Amniotic epithelial cell (primary cell): Measurements from ENCODE around the gene EXOC4.
"Not testable (repeated sequence)": the region's sequence is repeated elsewhere in the genome, so short reads cannot be mapped to it uniquely, and the experiment has no call there.

Source experiments
- DNase-seq: peaks from one replicate; pipeline ENCODE4 v3.0.0-alpha.2; 2010; ENCODE audit warnings: low read depth

Gene EXOC4

DNA sequence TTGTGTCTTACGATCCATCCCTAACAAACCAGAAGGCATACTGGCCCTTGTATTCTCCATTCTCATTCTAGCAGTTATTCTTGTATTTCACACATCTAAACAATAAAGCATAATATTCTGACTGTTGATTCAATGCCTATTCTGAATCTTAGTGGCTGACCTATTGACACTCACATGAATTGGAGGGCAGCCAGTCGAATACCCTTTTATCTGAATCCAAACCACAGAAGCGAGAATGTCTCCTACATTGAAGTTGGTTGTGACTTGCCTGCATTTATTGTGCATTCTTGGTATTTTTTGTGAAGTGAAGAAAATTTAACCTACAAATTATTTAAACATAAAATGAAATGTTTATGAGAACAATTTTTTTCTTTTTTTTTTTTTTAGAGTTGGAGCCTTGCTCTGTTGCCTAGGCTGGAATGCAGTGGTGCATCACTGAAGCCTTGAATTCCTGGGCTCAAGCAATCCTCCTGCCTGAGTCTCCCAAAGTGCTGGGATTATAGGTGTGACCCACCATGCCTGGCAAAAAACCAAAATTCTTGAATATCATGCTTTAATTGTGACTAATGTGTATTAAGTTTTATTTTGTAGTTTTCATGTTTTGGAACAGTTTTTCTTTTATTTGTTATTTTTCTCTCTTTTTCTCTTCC, 22.7 kb downstream of the EXOC4 start:
- peak; percentile 46 for DNase-seq

DNA sequence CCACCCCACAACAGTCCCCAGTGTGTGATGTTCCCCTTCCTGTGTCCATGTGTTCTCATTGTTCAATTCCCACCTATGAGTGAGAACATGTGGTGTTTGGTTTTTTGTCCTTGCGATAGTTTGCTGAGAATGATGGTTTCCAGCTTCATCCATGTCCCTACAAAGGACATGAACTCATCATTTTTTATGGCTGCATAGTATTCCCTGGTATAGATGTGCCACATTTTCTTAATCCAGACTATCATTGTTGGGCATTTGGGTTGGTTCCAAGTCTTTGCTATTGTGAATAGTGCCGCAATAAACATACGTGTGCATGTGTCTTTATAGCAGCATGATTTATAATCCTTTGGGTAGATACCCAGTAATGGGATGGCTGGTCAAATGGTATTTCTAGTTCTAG, 26.1 kb downstream of the EXOC4 start:
- DNase-seq = not testable (repeated sequence)

DNA sequence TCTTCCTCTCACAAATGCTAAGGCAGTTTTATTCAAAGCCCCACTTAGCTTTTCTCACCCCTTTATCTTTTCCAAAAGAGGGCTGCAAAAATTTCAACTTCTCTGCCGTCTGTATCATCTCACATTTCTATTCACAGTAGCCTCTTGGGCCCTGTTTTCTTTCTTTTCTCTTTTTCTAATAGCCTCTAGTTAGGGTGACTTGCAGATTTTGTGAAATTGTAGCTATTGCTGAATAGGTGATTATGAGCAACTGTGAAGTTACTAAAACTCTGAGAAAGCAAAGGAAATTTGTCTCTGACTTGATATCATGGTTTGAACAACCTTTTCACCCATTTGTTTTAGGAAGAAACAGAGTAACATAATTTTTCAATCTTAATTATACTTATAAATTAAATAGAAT, 29.2 kb downstream of the EXOC4 start:
- no peak for DNase-seq

DNA sequence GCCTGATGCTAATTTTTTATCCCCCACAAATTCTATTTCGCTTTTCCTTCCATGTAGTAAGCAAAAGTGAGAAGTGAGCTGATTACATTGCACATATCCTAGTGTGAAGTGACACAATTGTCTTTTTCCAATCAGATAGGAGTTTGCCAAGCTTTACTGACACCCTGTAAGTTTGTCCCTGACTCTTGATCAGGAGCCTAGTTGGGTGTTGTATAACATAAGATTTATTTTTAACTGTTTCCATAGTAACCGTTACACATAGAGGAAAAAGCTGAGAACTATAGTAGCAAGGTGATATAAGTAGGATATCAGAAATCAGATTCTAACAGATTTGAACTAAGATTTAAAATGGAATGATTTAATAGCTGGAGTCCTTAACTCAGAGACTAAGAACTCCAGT, 31.2 kb downstream of the EXOC4 start:
- DNase-seq = no peak

DNA sequence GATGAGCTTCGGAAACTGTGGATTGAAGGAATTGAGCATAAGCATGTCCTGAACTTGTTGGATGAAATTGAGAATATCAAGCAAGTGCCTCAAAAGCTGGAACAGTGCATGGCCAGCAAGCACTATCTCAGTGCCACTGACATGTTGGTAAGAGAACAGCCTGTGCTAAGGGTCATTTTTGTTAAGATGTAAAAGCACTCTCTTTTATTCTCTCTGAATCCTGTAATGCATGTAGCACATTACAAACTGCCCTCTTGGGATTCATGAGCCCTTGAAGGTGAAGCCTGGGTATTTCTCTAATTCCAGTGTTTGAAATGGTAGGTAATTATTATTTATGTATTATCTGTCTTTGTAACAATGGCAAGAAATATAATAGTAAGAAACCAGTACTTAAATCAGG, 36.1 kb downstream of the EXOC4 start:
- DNase-seq = no peak

DNA sequence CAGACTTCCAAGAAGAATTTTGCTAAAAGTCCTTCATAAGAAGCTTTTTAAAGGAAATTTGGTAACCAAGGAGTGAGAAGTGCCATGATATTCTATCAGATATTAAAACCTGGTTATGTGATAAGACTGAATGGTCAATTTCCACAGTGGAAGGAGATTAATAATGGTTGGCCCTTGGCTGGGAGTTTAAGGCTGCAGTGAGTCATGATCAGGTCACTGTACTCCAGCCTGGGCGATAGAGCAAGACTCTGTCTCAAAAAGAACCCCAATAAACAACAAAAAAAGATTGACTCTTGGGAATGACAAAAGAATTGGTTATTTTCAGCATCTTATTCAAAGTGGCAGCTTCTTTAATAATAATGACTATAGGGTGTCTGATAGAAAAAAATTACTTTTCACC, 37.2 kb downstream of the EXOC4 start:
- peak; percentile 24 for DNase-seq

DNA sequence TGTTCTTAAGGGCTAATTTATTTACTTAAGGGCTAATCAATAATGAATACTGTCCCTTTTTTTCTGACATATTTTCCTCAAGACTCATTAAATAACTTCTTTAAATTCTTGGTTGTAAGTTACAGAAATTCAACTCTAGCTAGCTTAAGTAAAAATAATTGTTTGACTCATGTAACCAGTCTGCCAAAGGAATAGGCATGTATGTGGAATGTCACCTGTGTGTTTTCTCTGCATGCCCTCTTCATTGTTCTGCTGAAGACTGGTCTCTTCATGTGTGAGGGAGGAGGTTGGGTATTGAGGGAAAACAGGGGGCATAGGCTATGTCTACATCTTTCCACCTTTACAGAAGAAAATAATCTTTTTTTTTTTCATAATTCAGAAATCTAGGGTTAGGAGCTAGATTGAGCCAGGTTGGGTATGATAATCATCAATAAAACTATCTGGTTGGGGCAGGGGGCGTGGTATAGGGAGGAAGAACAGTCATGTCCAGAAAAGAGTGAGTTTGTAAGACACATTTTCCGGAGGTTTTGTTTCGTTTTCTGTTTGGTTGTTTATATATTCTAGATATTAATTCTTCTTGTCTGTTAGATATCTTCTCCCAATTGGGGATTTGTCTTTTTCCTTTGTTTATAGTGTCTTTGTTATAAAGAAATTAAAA, 37.9 kb downstream of the EXOC4 start:
- DNase-seq = no peak

DNA sequence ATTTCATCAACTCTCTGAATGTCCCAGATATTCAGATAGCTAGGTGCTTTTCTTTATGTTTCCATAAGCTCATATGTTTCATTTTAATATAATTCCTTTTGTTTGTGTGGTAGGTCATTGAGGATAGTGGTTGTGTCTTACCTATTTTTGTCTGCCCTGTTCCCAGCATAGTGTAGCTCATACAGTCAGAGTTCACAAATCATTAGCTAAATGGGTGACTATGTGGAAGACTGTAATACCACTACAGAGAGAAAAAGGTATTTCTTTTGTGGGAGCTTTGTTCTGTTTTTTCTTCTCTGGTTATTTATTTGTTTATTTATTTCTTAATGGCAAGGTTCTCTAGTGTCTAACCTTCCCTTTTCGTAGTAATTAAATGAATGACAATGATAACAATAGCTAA, 39.8 kb downstream of the EXOC4 start:
- no peak for DNase-seq

DNA sequence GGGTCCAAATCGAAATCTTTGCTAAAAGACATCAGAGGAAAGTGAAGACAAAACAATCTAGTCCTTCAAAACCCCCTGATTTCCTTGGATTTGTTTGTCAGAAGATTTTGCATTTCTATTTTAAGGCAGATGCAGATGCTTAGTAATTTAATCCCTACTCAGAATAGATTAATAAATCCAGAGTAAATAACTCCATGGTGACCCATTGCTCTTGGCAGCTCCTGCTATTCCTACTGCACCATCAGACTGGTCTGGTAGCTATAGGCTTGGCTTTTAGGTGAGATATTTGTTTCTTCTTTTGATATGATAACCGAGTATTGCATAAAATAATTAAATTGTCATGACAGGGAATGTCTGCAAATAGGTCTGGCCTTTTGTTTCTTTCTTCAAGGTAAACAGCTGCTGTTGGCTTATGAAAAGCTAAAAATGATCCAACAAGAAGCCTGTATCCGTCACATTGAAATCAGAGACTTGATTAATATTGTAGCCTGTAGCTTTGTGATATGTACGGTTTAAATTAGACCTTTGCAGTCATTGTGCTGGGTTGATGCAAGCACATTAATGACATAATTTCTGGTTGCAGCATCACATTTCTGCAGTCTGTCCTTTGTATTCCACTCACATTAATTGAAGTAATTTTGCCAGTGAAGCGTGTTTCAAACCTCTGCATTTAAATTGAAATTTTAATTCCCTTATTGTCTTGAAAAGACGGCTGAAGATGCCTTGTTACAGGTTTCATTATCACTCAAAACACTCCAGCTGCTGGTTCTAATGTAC, 40.7 kb downstream of the EXOC4 start:
- no peak for DNase-seq

DNA sequence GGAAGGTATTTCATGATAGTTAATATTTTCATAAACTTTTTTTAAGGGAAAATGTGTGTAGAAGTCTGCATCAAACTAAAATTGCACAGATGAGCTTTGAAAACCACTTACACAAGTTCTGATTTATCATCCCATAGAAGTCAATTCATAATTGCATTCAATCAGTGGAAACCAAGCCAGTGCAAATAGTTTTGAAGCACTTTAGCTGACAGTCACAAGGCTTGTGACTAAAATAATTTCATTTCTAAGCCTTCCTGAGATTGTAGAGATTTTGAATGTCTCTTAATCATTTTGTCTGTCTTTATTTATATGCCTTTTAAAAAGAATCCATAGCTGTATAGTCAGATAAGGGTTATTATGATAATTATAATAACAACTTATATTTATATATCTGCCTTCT, 41.4 kb downstream of the EXOC4 start:
- DNase-seq = no peak

DNA sequence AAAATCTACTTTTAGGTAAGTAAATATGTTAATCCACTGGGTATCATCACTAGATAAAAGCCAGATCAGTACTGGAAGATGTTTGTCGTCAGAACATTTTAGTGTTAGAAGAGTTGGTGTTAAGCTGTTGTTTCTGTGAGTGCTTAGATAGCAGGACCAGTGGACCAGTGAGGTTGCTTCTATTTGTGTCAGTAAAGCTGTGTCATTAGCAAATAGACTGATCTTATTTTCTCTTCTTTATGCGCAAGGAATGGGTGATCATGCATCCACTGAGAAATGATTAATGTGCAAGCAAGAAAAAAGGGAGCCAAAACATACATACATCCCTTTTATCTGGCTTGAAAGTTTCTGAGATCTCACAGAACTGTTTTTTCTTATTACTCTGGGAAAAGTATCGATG, 42.6 kb downstream of the EXOC4 start:
- no peak for DNase-seq

DNA sequence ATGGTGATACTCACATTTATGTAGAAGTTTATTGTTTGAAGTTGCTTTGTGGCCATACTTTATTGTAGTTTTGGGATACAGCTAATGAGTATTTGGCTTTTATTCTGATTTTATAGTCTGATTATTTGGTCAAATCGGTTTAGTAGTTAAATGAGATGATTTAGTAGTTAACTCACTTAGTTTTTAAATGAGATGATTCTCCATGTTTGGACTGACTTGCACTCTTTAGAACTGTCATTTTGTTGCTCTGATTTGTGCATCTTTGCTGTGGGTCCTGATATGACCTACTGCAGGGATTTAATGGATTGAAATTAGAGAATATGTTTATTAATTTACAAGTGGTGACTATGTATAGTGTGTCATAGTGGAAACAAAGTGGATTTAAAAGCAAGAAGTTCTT, 44.2 kb downstream of the EXOC4 start:
- no peak for DNase-seq

DNA sequence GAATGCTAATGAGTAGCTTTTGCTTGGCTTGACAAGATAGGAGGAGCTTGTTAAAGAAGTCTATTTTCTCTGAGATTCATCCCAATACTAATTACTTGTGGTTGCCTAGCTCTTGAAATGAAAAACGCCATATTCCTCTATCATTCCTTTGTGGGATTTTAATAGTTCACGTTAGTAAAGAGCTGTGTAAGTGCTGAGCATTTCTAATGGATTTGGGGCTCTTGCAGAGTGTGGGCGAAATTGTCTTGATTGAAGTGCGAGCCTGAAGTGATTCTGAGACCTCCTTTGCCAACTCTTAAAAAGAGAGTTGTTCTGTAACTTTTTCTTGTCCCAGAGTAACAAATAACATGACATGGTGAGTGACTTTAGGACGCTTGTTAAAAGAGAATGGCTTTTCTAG, 45.2 kb downstream of the EXOC4 start:
- DNase-seq = no peak

DNA sequence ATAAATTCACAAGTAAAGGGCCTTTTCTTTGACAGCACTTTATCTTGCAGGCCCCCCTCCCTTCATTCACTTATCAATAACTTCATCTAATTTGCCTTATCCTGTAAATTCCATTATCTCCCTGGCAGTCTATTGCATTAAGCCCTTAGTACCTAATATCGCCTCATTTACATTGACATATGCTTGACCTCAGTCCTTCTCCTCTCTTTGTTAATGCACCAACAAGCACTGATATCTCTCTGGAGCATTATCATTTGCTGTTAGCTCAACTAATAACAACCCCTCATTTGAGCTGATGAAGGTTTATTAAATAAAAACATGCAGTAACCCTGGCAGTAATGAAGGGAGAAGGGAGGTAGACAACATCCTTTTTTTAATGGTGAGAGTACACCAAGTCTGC, 46.8 kb downstream of the EXOC4 start:
- no peak for DNase-seq

DNA sequence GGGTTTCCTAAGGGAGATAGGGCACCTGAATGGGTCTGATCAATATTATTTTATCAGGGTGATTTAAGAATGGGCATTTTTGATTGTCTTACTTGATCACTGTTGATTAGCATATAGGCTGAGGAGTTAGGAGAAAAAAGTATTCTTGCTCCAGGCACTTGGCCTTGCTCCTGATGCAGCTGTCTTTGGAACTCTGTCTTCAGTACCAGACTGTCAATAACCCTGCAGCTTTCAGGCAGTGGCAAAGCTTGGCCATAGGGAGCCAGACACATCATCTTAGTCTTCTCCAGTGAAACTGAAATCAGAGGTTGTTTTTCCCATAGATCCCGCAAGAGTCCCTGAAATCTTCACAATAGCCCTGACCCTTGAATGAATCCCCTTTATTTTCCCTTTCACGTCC, 47.2 kb downstream of the EXOC4 start:
- no peak for DNase-seq

DNA sequence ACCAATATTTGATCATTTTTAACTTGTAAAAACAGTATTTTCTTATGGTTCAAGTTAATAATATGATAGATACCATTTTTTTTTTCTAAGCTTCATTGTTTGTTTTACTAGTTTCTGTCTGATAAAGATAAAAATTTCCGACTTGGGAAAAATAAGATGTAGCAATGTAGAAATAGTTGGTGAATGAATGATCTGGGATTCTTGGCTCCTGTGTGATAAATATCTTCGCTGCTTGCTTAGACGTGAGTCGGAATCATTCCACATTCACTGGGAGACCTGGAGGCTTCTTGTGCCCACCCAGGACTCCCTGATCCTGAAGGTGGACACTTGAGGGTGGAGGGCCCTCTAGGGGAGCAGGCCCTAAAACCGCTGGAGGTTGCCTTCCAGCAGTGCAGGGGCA, 47.9 kb downstream of the EXOC4 start:
- peak; percentile 9 for DNase-seq

DNA sequence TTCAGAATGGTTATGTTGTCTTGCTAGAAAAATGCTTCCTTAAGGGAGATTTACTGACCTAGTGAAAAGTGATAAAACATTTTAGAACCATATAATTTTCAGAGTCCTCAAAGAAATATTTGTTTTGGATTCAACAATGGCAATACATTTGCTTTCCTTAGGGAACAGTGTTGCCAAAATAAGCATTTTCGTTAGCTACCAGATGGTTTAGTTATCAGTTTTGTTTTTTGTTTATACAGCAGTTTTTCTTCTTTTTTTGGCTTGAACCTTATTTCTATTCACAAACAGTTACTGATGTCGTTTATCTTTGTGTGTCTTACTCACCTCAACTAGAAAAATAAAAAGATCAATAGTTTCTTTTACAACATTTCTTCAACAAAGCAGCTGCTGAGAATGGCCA, 48.6 kb downstream of the EXOC4 start:
- no peak for DNase-seq

DNA sequence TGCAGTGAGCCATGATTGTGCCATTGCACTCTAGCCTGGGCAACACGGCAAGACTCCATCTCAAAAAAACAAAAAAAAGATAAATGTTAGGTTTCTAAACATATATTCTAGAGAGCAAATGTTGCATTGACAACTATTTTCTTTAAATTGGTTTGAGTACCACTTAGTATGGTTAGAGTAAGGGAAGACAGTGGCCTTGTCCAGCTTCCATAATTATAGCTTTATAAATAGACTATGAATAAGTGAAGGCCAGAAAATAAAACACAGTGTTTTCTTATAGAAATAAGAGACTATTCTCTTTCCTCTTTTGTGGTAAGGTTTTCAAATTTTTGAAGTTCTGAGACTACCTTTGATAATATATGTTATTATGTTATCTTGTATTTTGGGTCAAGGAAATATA, 50.5 kb downstream of the EXOC4 start:
- DNase-seq = no peak

DNA sequence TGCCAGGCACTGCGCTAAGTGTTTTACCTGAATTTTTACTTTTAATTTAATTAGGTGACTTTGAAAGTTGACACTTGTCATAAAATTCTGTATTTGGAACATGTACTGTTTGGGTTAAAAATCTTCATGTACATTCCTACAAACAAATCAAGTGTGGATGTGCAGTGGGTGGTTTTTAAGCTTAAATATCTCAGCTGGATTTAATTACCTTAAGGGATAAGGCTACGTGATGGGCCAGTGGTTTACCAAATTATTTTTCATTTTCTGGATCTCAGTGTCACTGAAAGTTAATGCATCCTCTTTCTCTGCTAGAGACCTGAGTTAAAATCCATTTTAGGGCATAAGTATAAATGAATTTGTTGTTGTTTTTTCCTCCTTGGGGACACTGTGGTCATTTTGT, 51.1 kb downstream of the EXOC4 start:
- DNase-seq = no peak

DNA sequence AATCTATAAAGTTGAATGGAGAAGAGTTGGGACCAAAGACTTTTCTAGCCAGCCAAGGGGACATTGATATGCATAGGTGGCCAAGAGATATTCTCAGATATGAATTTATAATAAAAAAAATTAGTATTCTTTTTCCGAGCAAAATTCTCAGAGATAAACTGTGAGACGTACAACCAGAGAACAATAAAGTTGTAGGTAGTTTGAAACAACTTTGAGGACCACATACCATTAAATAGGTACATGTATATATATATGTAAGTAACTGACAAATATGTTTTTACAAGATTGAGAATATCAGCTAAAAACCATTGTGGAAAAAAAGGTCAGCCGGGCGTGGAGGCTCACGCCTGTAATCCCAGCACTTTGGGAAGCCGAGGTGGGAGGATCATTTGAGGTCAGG, 56.5 kb downstream of the EXOC4 start:
- DNase-seq = no peak

DNA sequence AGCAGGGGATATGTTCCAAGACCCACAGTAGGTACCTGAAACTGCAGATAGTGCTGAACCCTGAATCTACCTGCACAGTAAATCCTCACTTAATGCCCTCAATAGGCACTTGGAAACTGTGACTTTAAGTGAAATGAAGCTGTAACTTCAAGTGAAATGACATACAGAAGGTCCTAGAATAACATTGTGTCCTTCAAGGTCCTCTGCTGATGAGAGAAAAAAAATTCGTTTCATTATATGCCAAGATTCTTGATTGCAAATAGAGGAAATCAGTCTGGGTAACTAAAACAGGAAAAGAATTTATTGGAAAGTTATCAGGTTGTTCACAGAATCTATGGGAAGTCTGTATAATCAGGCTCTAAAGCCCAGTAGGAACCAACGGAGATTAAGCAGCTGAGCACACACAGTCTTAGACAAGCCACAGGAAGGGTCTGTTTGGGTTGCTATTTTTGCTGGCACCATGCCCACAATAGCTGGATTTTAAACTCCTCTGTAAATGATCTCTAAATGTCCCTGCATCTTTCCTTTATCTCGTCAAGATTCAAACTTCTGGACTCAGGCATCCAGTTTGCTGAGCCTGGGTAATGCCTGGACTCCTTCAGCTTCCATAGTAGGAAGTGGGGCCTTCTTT, 57.5 kb downstream of the EXOC4 start:
- DNase-seq = no peak

DNA sequence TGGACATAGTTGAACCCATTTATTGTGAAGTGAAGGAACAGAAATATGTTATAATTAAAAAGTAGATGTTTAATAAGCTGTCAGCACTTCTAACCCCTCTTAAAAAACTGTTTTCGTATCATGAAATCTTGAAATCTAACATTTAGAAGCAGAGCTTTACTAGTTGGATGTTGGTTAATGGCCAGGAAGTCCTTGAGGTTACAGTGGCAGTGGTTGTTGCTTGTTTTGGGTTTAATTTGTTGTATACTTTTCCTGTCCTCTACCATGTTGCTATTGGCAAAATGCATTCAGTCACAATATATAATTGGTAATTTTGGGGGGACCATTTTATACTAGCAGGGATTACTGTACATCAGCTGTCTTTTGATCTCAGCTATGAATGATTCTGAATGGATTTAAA, 60.7 kb downstream of the EXOC4 start:
- no peak for DNase-seq

DNA sequence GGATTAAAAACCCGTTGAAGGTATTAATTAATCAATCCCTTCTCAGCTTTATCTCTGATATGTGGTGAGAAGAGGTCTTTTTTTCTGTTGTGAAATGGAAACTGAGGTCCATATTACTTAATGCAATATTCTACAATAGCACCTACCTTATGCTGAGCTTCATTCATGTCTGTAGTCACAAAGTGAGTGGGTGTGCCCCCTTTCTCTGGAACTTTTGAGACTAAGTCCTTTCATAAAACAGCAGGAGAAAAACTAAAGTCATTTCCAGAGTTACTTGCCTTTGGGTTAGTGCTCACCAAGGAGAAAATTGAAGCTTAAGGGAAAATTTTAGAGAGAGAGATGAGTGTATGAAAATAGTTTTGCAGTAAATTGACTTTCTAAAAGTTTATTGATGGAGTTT, 61.2 kb downstream of the EXOC4 start:
- no peak for DNase-seq
